ENCODE data around the gene TECPR2.

TECPR2 gene

DNA sequence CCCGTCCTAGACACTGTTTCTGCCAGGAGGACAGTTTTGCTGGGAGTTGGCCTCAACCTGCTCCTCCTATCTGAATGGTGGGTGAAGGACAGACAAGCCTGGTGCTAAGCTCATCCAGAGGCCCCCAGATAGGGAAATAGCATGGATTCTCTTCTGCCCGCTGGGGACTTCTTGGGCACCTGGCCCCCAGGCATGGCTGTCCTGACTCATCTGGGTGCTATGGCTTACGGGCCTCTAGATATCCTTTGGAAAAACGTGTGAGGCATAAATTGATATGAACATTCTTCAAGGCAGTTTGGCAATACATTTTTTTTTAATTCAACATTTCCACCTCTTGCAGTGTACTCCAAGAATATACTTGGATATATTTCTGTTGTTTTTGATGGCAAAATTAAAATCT lies 8.6 kb downstream of the TECPR2 start:
- Histone ChIP-seq H3K36me3 (ENCODE audit: control insufficient read depth in 5 of 5, insufficient read depth in 5 of 5, low read length in 5 of 5) (no peaks in the 10 kb centered on the region), H3K4me3 (ENCODE audit: low read depth in 1 of 5, low read length in 5 of 5) (no peak overlapping the region), H3K27me3 (ENCODE audit: control insufficient read depth in 5 of 5, insufficient read depth in 4 of 5, low read length in 5 of 5) (no peaks in the 10 kb centered on the region), H3K9ac (ENCODE audit: low read length in 5 of 5) (no peak overlapping the region), H3K9me3 (ENCODE audit: control insufficient read depth in 5 of 5, low read length in 5 of 5) (no peaks in the 10 kb centered on the region), H3K4me1 (ENCODE audit: control insufficient read depth in 5 of 5, insufficient read depth in 5 of 5, low read length in 5 of 5) (no peaks in the 10 kb centered on the region), H3K27ac (ENCODE audit: low read depth, low read length) (no peak overlapping the region)

DNA sequence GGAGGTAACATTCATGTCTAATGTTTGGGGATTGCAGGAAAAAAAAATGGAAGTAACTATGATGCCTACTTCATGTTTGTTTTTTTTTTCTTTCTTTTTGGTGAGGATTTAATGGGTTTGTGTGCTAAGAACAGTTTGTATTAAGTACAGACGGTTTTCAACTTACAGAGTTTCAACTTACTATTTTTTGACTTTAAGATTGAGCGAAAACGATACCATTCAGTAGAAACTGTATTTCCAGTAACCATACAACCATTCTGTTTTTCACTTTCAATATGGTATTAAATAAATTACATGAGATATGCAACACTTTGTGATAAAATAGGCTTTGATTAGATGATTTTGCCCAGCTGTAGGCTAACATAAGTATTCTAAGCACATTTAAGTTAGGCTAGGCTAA lies 10.4 kb downstream of the TECPR2 start:
- H3K27ac ChIP-seq (ENCODE audit: low read depth, low read length): no peak overlapping the region
- no peak overlapping the region for H3K9ac ChIP-seq (ENCODE audit: low read length in 5 of 5)
- no peaks in the 10 kb centered on the region for H3K27me3 ChIP-seq (ENCODE audit: control insufficient read depth in 5 of 5, insufficient read depth in 4 of 5, low read length in 5 of 5)
- H3K36me3 ChIP-seq (ENCODE audit: control insufficient read depth in 5 of 5, insufficient read depth in 5 of 5, low read length in 5 of 5): peaks cover 4 to 16% (median 6%) of the 10 kb centered on the region in 5 donors
- no peak overlapping the region for H3K4me3 ChIP-seq (ENCODE audit: low read depth in 1 of 5, low read length in 5 of 5)
- no peaks in the 10 kb centered on the region for H3K4me1 ChIP-seq (ENCODE audit: control insufficient read depth in 5 of 5, insufficient read depth in 5 of 5, low read length in 5 of 5)
- no peaks in the 10 kb centered on the region for H3K9me3 ChIP-seq (ENCODE audit: control insufficient read depth in 5 of 5, low read length in 5 of 5)

DNA sequence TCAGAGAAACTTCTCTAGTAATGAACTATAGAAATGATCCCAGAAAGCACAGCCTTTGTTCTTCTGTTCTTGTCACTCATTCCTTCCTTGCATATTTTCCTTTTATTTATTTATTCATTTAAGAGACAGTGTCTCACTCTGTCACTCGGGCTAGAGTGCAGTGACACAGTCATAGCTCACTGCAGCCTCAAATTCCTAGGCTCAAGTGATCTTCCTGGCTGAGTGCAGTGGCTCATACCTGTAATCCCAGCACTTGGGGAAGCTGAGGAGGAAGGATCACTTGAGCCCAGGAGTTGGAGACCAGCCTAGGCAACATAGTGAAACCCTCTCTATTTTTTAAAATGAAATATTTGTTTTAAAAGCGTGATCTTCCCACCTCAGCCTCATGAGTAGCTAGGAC lies 11.5 kb downstream of the TECPR2 start:
- peaks cover 9 to 22% (median 11%) of the 10 kb centered on the region in 5 donors for H3K36me3 ChIP-seq (ENCODE audit: control insufficient read depth in 5 of 5, insufficient read depth in 5 of 5, low read length in 5 of 5)
- no peak overlapping the region for H3K9ac ChIP-seq (ENCODE audit: low read length in 5 of 5)
- H3K4me1 ChIP-seq (ENCODE audit: control insufficient read depth in 5 of 5, insufficient read depth in 5 of 5, low read length in 5 of 5): no peaks in the 10 kb centered on the region
- H3K27me3 ChIP-seq (ENCODE audit: control insufficient read depth in 5 of 5, insufficient read depth in 4 of 5, low read length in 5 of 5): no peaks in the 10 kb centered on the region
- no peaks in the 10 kb centered on the region for H3K9me3 ChIP-seq (ENCODE audit: control insufficient read depth in 5 of 5, low read length in 5 of 5)
- no peak overlapping the region for H3K4me3 ChIP-seq (ENCODE audit: low read depth in 1 of 5, low read length in 5 of 5)
- no peak overlapping the region for H3K27ac ChIP-seq (ENCODE audit: low read depth, low read length)

DNA sequence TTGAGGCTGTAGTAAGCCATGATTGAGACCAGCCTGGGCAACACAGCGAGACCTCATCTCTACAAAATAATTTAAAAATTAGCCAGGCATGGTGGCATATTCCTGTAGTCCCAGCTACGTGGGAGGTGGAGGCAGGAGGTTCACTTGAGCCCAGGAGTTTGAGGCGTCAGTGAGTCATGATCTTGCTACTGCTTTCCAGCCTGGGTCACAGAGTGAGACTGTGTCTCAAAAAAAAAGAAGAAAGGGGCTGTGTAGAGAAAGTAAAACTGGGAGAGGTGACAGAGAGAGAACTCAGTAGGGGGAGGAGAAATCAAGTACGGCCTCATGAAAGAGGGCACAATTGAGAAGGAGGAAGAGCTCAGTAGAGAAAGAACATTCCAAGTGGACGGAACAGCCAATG lies 12.4 kb downstream of the TECPR2 start:
- Histone ChIP-seq H3K36me3 (ENCODE audit: control insufficient read depth in 5 of 5, insufficient read depth in 5 of 5, low read length in 5 of 5) (peaks cover 10 to 24% (median 13%) of the 10 kb centered on the region in 5 donors), H3K9me3 (ENCODE audit: control insufficient read depth in 5 of 5, low read length in 5 of 5) (no peaks in the 10 kb centered on the region), H3K27me3 (ENCODE audit: control insufficient read depth in 5 of 5, insufficient read depth in 4 of 5, low read length in 5 of 5) (no peaks in the 10 kb centered on the region), H3K4me1 (ENCODE audit: control insufficient read depth in 5 of 5, insufficient read depth in 5 of 5, low read length in 5 of 5) (no peaks in the 10 kb centered on the region), H3K27ac (ENCODE audit: low read depth, low read length) (no peak overlapping the region), H3K4me3 (ENCODE audit: low read depth in 1 of 5, low read length in 5 of 5) (no peak overlapping the region), H3K9ac (ENCODE audit: low read length in 5 of 5) (no peak overlapping the region)

DNA sequence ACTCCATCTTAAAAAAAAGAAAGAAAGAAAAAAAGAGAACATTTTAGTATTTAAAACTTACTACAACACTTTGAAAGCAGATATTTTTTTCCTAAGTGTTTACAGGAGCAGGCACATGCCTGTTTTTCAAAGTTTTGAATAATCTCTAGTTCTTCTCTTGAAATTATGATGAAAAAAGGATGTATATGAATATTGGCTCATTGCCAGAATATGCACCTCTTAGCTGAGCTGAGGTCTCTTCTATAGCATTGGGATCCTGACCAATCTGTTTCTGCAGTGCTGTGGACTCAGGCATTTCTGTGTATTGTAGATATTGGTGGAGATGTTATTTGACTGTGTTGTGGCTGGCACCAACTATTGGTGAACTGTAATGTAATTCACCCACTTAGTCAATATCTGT lies 15.0 kb downstream of the TECPR2 start:
- Histone ChIP-seq H3K9me3 (ENCODE audit: control insufficient read depth in 5 of 5, low read length in 5 of 5) (no peaks in the 10 kb centered on the region), H3K4me3 (ENCODE audit: low read depth in 1 of 5, low read length in 5 of 5) (no peak overlapping the region), H3K27me3 (ENCODE audit: control insufficient read depth in 5 of 5, insufficient read depth in 4 of 5, low read length in 5 of 5) (no peaks in the 10 kb centered on the region), H3K36me3 (ENCODE audit: control insufficient read depth in 5 of 5, insufficient read depth in 5 of 5, low read length in 5 of 5) (peaks cover 12 to 27% (median 14%) of the 10 kb centered on the region in 5 donors), H3K27ac (ENCODE audit: low read depth, low read length) (no peak overlapping the region), H3K4me1 (ENCODE audit: control insufficient read depth in 5 of 5, insufficient read depth in 5 of 5, low read length in 5 of 5) (no peaks in the 10 kb centered on the region), H3K9ac (ENCODE audit: low read length in 5 of 5) (no peak overlapping the region)

DNA sequence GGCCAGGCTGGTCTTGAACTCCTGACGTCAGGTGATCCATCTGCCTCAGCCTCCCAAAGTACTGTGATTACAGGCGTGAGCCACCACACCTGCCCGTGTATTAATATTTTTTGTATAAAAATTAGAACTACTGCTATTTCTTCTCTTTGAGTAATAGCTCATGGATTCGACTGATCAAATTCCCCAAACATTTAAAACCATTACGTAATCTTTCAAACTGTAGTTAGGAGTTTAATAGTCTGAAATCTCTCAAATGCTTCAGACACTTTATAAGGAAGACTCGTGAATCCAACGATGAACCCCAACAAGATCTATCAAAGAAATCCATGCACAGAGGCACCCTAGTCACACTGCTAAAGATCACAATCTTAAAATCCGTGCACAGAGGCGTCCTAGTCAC lies 16.1 kb downstream of the TECPR2 start:
- H3K9me3 ChIP-seq (ENCODE audit: control insufficient read depth in 5 of 5, low read length in 5 of 5): no peaks in the 10 kb centered on the region
- no peaks in the 10 kb centered on the region for H3K4me1 ChIP-seq (ENCODE audit: control insufficient read depth in 5 of 5, insufficient read depth in 5 of 5, low read length in 5 of 5)
- H3K4me3 ChIP-seq (ENCODE audit: low read depth in 1 of 5, low read length in 5 of 5): no peak overlapping the region
- no peaks in the 10 kb centered on the region for H3K27me3 ChIP-seq (ENCODE audit: control insufficient read depth in 5 of 5, insufficient read depth in 4 of 5, low read length in 5 of 5)
- peaks cover 12 to 27% (median 14%) of the 10 kb centered on the region in 5 donors for H3K36me3 ChIP-seq (ENCODE audit: control insufficient read depth in 5 of 5, insufficient read depth in 5 of 5, low read length in 5 of 5)
- H3K9ac ChIP-seq (ENCODE audit: low read length in 5 of 5): no peak overlapping the region
- H3K27ac ChIP-seq (ENCODE audit: low read depth, low read length): no peak overlapping the region

DNA sequence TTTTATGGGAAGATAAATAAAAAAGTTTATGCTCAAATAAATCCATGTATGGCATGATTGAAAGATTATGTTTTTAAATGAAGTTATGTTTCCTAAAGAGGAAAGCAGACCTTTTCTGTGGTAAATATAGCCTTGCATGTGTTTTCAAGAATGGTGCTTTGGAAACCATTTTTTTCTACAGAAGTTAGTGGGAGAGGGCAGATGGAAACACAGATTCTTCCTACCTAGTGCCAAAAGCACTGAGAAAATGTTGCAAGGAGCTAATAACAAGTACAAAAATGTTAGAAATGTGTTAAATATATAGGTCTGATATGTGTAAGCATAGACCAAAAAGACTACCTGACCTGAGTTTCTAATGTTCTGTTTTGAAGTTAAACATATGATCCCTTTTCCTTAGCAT lies 24.3 kb downstream of the TECPR2 start:
- Histone ChIP-seq H3K9me3 (ENCODE audit: control insufficient read depth in 5 of 5, low read length in 5 of 5) (no peaks in the 10 kb centered on the region), H3K27me3 (ENCODE audit: control insufficient read depth in 5 of 5, insufficient read depth in 4 of 5, low read length in 5 of 5) (no peaks in the 10 kb centered on the region), H3K4me1 (ENCODE audit: control insufficient read depth in 5 of 5, insufficient read depth in 5 of 5, low read length in 5 of 5) (peaks cover 0 to 13% (median 12%) of the 10 kb centered on the region in 5 donors), H3K4me3 (ENCODE audit: low read depth in 1 of 5, low read length in 5 of 5) (no peak overlapping the region), H3K27ac (ENCODE audit: low read depth, low read length) (no peak overlapping the region), H3K9ac (ENCODE audit: low read length in 5 of 5) (no peak overlapping the region), H3K36me3 (ENCODE audit: control insufficient read depth in 5 of 5, insufficient read depth in 5 of 5, low read length in 5 of 5) (peaks cover 0 to 9% (median 3%) of the 10 kb centered on the region in 5 donors)

DNA sequence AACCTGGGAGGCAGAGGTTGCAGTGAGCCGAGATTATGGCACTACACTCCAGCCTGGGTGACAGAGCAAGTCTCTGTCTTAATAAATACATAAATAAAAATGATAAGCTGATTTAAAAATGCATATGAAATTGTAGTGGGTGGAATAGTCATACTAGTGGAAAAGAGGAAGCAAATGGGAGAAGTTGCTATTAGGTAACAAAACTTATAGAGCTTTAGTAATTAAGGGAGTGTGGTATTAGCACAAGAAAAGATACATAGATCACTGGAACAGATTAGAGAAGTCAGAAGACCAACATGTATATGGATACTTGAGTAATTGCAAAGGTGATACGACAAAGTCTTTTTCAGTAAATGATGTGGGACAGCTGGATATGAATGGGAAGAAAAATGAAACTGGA lies 26.5 kb downstream of the TECPR2 start:
- no peak overlapping the region for H3K4me3 ChIP-seq (ENCODE audit: low read depth in 1 of 5, low read length in 5 of 5)
- H3K4me1 ChIP-seq (ENCODE audit: control insufficient read depth in 5 of 5, insufficient read depth in 5 of 5, low read length in 5 of 5): peaks cover 0 to 13% (median 12%) of the 10 kb centered on the region in 5 donors
- H3K27ac ChIP-seq (ENCODE audit: low read depth, low read length): peak overlapping the region; percentile 55
- no peaks in the 10 kb centered on the region for H3K9me3 ChIP-seq (ENCODE audit: control insufficient read depth in 5 of 5, low read length in 5 of 5)
- peaks cover 0 to 12% (median 0%) of the 10 kb centered on the region in 5 donors for H3K36me3 ChIP-seq (ENCODE audit: control insufficient read depth in 5 of 5, insufficient read depth in 5 of 5, low read length in 5 of 5)
- H3K27me3 ChIP-seq (ENCODE audit: control insufficient read depth in 5 of 5, insufficient read depth in 4 of 5, low read length in 5 of 5): no peaks in the 10 kb centered on the region
- H3K9ac ChIP-seq (ENCODE audit: low read length in 5 of 5): no peak overlapping the region

DNA sequence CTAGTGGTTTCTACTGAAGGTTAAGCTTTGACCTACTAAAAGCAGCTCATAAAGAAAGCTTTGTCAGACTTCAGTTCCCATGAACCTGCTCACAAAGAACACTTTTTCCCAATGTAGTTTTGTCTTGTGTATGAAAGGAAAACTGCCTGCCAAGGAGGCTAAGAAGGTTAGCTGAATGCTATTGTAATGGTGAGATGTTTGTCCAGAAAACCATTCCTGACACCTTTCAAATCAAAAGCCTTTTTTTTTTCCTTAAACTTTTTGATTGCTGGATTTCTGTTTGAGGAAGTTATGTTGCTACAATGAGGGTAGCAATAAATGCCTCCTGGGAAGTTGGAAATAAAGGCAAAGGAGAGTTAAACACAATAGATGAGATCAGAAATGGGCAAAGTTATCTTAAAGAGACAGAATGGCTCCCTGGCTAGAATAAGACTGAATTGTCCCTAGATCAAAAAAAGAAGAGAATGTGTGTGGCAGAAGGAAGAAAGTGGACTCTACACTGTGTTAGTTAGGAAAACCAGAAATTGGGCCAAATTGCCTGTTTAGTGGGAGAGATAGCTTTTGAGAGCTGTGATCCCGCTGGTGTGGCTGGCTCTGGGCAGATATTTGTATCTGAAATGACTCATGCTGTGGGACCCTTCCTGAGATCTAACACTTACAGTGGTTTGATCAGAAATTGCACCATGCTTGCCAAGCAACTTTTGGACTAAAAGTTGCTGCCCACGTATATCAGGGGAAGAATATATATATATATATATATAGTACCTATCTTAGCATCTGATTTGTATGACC lies 27.5 kb downstream of the TECPR2 start:
- H3K27ac ChIP-seq (ENCODE audit: low read depth, low read length): peak overlapping the region; percentile 55
- H3K4me1 ChIP-seq (ENCODE audit: control insufficient read depth in 5 of 5, insufficient read depth in 5 of 5, low read length in 5 of 5): peaks cover 0 to 13% (median 12%) of the 10 kb centered on the region in 5 donors
- H3K36me3 ChIP-seq (ENCODE audit: control insufficient read depth in 5 of 5, insufficient read depth in 5 of 5, low read length in 5 of 5): peaks cover 0 to 8% (median 3%) of the 10 kb centered on the region in 5 donors
- H3K27me3 ChIP-seq (ENCODE audit: control insufficient read depth in 5 of 5, insufficient read depth in 4 of 5, low read length in 5 of 5): no peaks in the 10 kb centered on the region
- H3K9me3 ChIP-seq (ENCODE audit: control insufficient read depth in 5 of 5, low read length in 5 of 5): no peaks in the 10 kb centered on the region
- no peak overlapping the region for H3K4me3 ChIP-seq (ENCODE audit: low read depth in 1 of 5, low read length in 5 of 5)
- H3K9ac ChIP-seq (ENCODE audit: low read length in 5 of 5): no peak overlapping the region

DNA sequence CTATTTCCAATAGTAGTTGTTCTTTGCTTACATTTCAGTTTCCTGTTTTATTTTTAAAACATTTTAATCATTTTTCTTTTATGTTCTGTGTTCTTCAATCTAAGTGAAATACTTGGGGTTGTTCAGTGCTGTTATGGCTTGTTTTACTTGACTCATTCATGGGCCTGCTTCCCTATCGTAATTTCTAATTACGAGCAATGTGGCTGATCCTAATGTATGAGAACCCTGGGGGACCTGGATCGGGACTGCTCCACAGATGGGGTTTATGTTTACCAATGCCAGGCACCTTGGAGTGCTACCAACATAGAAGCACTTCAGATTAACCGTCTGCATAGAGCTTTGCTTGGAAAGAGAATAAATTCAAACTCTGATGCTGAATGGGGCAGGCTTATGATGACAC lies 29.8 kb downstream of the TECPR2 start:
- Histone ChIP-seq H3K9me3 (ENCODE audit: control insufficient read depth in 5 of 5, low read length in 5 of 5) (no peaks in the 10 kb centered on the region), H3K9ac (ENCODE audit: low read length in 5 of 5) (no peak overlapping the region), H3K4me3 (ENCODE audit: low read depth in 1 of 5, low read length in 5 of 5) (no peak overlapping the region), H3K36me3 (ENCODE audit: control insufficient read depth in 5 of 5, insufficient read depth in 5 of 5, low read length in 5 of 5) (peaks cover 0 to 8% (median 3%) of the 10 kb centered on the region in 5 donors), H3K27ac (ENCODE audit: low read depth, low read length) (no peak overlapping the region), H3K27me3 (ENCODE audit: control insufficient read depth in 5 of 5, insufficient read depth in 4 of 5, low read length in 5 of 5) (no peaks in the 10 kb centered on the region), H3K4me1 (ENCODE audit: control insufficient read depth in 5 of 5, insufficient read depth in 5 of 5, low read length in 5 of 5) (peaks cover 0 to 13% (median 12%) of the 10 kb centered on the region in 5 donors)
